ENCODE results near the gene RNF208. TPM values are rescaled to one million over a fixed set of nuclear protein-coding genes. Genes with fewer than 3 reads are reported as not detected.

RNF208 gene
- total and polyA plus RNA-seq, 9 of the 15 experiments (the other 6 are each of a cell fraction or from before 2014, with no cell fraction given): 0.15 to 6.9 (median 0.50) TPM; not detected in 2

GRCh38 chr9:137188490-137189296, 33.3 kb downstream of the RNF208 start, which contains the start of the genes ANAPC2 and SSNA1 (continued):
- TF ChIP-seq ETS2 (tag; IDR thresholded peaks at IDR 0.05; ENCODE audit: borderline replicate concordance, poor library complexity, severe bottlenecking) (no peak), CBX8 (IDR thresholded peaks at IDR 0.05; ENCODE audit: borderline replicate concordance, extremely low read depth, low read depth, low read length, poor library complexity, severe bottlenecking) (no peak), VEZF1 (CRISPR knock-in tag; IDR thresholded peaks at IDR 0.05) (peak; percentile 86), ZNF408 (CRISPR knock-in tag; IDR thresholded peaks at IDR 0.05; ENCODE audit: low read depth) (no peak), ZEB2 (IDR thresholded peaks at IDR 0.05) (peak; percentile 66; the same call in 1 of the 2 replicates), DDX20 (tag; IDR thresholded peaks at IDR 0.05; ENCODE audit: low read depth) (no peak), KDM5B (IDR thresholded peaks at IDR 0.05; ENCODE audit: insufficient replicate concordance, low read depth, low read length) (peak; percentile 87), EGR1 (conservative IDR thresholded peaks at IDR 0.05) (peak; percentile 30; the same call in 1 of the 2 replicates), CSDE1 (IDR thresholded peaks at IDR 0.05) (peak in 1 of 2 experiments; percentile 98; a peak in 1 of 4 replicates), NONO (IDR thresholded peaks at IDR 0.05; ENCODE audit: low read depth in 2 of 2, low read length in 1 of 2) (peak in 1 of 2 experiments; percentile 86), ZNF764 (CRISPR knock-in tag; IDR thresholded peaks at IDR 0.05; ENCODE audit: low read depth) (no peak)
- TF ChIP-seq, protein P1, sequence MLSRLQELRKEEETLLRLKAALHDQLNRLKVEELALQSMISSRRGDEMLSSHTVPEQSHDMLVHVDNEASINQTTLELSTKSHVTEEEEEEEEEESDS (CRISPR knock-in tag; IDR thresholded peaks at IDR 0.05): no peak
- TF ChIP-seq, protein P2, sequence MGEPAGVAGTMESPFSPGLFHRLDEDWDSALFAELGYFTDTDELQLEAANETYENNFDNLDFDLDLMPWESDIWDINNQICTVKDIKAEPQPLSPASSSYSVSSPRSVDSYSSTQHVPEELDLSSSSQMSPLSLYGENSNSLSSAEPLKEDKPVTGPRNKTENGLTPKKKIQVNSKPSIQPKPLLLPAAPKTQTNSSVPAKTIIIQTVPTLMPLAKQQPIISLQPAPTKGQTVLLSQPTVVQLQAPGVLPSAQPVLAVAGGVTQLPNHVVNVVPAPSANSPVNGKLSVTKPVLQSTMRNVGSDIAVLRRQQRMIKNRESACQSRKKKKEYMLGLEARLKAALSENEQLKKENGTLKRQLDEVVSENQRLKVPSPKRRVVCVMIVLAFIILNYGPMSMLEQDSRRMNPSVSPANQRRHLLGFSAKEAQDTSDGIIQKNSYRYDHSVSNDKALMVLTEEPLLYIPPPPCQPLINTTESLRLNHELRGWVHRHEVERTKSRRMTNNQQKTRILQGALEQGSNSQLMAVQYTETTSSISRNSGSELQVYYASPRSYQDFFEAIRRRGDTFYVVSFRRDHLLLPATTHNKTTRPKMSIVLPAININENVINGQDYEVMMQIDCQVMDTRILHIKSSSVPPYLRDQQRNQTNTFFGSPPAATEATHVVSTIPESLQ (CRISPR knock-in tag; IDR thresholded peaks at IDR 0.05): no peak

Measured in K562 (cell line).